PC-9 (cell line): ENCODE data around the gene EID1. TPM values are rescaled to one million over a fixed set of nuclear protein-coding genes. Genes with fewer than 3 reads are reported as not detected.

Experiments
- BruUV-seq: library from RNA; stranded (reverse); fragments of 400-500 nt; replicated peaks from 2 replicates; lab custom pipeline; 2021; lab: Mats Ljungman, UMichigan
- CTCF ChIA-PET: fragments of 300-600 bp; sonication (Branson Sonifier 250); formaldehyde crosslinking; loops from one replicate; lab custom pipeline; 2022; ENCODE audit warnings: antibody characterized with exemption; lab: Charles Lee
- POLR2A ChIA-PET: fragments of 300-600 bp; sonication (Branson Sonifier 250); formaldehyde crosslinking; loops from one replicate; lab custom pipeline; 2022; ENCODE audit warnings: antibody characterized with exemption; ENCODE audit not compliant: unreplicated experiment; lab: Charles Lee
- DNase-seq, 2 experiments: peaks; one replicate each; pipeline versions ENCODE4 v3.0.0 to v3.0.0-alpha.2; 2015 to 2022; ENCODE audit warnings: mixed read lengths in 1 of 2
- H2AFZ ChIP-seq: fragments of 200-600 bp; sonication (generic); 2 replicates; pipeline ENCODE4 v1.8.1; 2017; ENCODE audit warnings: antibody characterized with exemption
- H3F3A ChIP-seq: fragments of 200-600 bp; sonication (generic); 2 replicates; pipeline ENCODE4 v1.8.1; 2017; ENCODE audit warnings: antibody characterized with exemption, mild to moderate bottlenecking, low read depth; ENCODE audit not compliant: insufficient read depth
- H3K27ac ChIP-seq: fragments of 200-600 bp; sonication (generic); 2 replicates; pipeline ENCODE4 v1.6.1; 2016; ENCODE audit warnings: mixed run types
- H3K27me3 ChIP-seq: fragments of 200-600 bp; sonication (generic); 2 replicates; pipeline ENCODE4 v1.6.1; 2016; ENCODE audit warnings: low read depth, mixed run types; ENCODE audit not compliant: insufficient read depth
- H3K36me3 ChIP-seq: fragments of 200-600 bp; sonication (generic); 2 replicates; pipeline ENCODE4 v1.6.1; 2016; ENCODE audit warnings: low read depth, mixed run types
- H3K4me1 ChIP-seq: fragments of 200-600 bp; sonication (generic); replicated peaks from 2 replicates; pipeline ENCODE4 v1.6.1; 2016; ENCODE audit warnings: mixed run types; ENCODE audit not compliant: insufficient read depth
- H3K4me2 ChIP-seq: fragments of 200-600 bp; sonication (generic); 2 replicates; pipeline ENCODE4 v1.6.1; 2017; ENCODE audit warnings: mixed run types
- H3K4me3 ChIP-seq: fragments of 200-600 bp; sonication (generic); 2 replicates; pipeline ENCODE4 v1.6.1; 2016; ENCODE audit warnings: mixed run types
- H3K79me2 ChIP-seq: fragments of 200-600 bp; sonication (generic); 2 replicates; pipeline ENCODE4 v1.6.1; 2017; ENCODE audit warnings: low read depth, mixed run types
- H3K9me2 ChIP-seq: fragments of 200-600 bp; sonication (generic); 2 replicates; pipeline ENCODE4 v1.8.1; 2017; ENCODE audit warnings: mild to moderate bottlenecking; ENCODE audit not compliant: insufficient read depth
- H3K9me3 ChIP-seq: fragments of 200-600 bp; sonication (generic); 2 replicates; pipeline ENCODE4 v1.8.1; 2016; ENCODE audit warnings: low read depth; ENCODE audit not compliant: insufficient read depth
- H4K20me1 ChIP-seq: fragments of 200-600 bp; sonication (generic); 2 replicates; pipeline ENCODE4 v1.8.1; 2017; ENCODE audit not compliant: insufficient read depth
- EZH2 ChIP-seq: fragments of 200-600 bp; sonication (generic); IDR thresholded peaks from 2 replicates; pipeline ENCODE4 v1.8.0; 2017; ENCODE audit warnings: antibody characterized with exemption, low read depth
- intact Hi-C: fragments of 100-400 bp; cut with micrococcal nuclease; formaldehyde crosslinking; loops from one replicate; pipeline ENCODE4 v1.10.0; 2022; ENCODE audit not compliant: unreplicated experiment
- total RNA-seq: library from RNA; stranded (reverse); gene quantifications from 2 replicates; pipeline ENCODE4 v1.2.3, GENCODE V29; 2021
- TF ChIP-seq, protein P1 (sequence below): fragments of 200-600 bp; sonication (generic); conservative IDR thresholded peaks from 2 replicates; pipeline ENCODE4 v1.6.1; 2017; ENCODE audit warnings: mixed run types, antibody characterized with exemption, mild to moderate bottlenecking, moderate library complexity

EID1 gene
- total RNA-seq, 1 experiment from 2014 or later: 73.9 TPM

DNA sequence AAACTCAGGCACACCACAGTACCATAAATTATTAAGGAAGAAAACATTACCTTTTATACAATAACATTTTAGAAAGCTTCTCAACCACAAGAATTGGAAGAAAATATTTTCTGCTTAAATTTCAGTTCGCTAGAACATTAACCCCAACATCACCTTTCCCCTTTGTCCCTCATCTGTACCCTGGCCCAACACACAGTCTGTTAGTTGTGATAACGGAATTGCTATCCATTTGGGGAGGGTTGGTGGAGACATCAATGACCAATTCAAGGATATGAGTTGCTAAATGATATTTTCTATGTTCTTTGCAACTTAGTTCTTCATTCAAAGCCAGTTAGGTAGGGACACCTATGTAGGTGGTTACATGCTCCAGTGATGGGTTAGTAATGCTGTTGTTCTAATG lies 5.8 kb downstream of the EID1 start:
- CTCF ChIA-PET: no interaction called here
- Histone ChIP-seq H3K27ac (no peak overlapping the region), H3K79me2 (peaks cover 11% of the 10 kb centered on the region), H3K36me3 (no peaks in the 10 kb centered on the region), H3K27me3 (no peaks in the 10 kb centered on the region), H3K4me2 (no peak overlapping the region), H3F3A (no peaks in the 10 kb centered on the region), H4K20me1 (no peaks in the 10 kb centered on the region), H3K4me1 (peaks cover 15% of the 10 kb centered on the region), H3K9me2 (no peaks in the 10 kb centered on the region), H3K4me3 (no peak overlapping the region), H3K9me3 (no peaks in the 10 kb centered on the region), H2AFZ (no peak overlapping the region)
- POLR2A ChIA-PET: no interaction called here
- no peak for DNase-seq
- no TSS peak for BruUV-seq
- intact Hi-C loops: loop anchor here (5.0 kb wide), 1 partner anchor 79 kb away; the partner anchor contains the start of gene SHC4
- no peak for TF ChIP-seq EZH2
- TF ChIP-seq, protein P1, sequence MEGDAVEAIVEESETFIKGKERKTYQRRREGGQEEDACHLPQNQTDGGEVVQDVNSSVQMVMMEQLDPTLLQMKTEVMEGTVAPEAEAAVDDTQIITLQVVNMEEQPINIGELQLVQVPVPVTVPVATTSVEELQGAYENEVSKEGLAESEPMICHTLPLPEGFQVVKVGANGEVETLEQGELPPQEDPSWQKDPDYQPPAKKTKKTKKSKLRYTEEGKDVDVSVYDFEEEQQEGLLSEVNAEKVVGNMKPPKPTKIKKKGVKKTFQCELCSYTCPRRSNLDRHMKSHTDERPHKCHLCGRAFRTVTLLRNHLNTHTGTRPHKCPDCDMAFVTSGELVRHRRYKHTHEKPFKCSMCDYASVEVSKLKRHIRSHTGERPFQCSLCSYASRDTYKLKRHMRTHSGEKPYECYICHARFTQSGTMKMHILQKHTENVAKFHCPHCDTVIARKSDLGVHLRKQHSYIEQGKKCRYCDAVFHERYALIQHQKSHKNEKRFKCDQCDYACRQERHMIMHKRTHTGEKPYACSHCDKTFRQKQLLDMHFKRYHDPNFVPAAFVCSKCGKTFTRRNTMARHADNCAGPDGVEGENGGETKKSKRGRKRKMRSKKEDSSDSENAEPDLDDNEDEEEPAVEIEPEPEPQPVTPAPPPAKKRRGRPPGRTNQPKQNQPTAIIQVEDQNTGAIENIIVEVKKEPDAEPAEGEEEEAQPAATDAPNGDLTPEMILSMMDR: no peak

DNA sequence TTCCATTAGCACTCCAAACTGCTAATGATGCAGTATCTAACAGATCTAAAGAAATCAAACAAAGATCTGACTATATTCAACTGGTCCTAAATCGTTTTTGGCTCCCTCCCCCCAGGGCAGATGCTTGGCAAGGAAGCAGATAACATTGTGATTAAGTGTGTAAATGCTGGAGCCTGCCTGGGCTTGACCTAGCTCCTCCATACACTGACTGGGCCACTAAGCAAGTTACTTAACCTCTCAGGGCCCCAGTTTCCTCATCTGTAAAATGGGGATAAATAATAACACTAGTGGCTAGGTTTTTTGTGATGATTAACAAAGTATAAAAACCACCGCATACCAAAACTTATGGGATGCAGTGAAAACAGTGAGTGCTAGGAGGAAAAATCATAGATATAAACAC lies 9.2 kb downstream of the EID1 start:
- no TSS peak for BruUV-seq
- no peak overlapping the region for H3K4me3 ChIP-seq
- H3K9me2 ChIP-seq: no peaks in the 10 kb centered on the region
- no peak for DNase-seq
- H2AFZ ChIP-seq: no peak overlapping the region
- CTCF ChIA-PET: no interaction called here
- no peaks in the 10 kb centered on the region for H3F3A ChIP-seq
- POLR2A ChIA-PET: no interaction called here
- H3K79me2 ChIP-seq: no peaks in the 10 kb centered on the region
- intact Hi-C loops: no loop called here
- no peak overlapping the region for H3K4me2 ChIP-seq
- H3K9me3 ChIP-seq: no peaks in the 10 kb centered on the region
- no peaks in the 10 kb centered on the region for H3K36me3 ChIP-seq
- no peaks in the 10 kb centered on the region for H4K20me1 ChIP-seq
- H3K27me3 ChIP-seq: no peaks in the 10 kb centered on the region
- no peaks in the 10 kb centered on the region for H3K4me1 ChIP-seq
- no peak for TF ChIP-seq EZH2
- TF ChIP-seq, protein P1: no peak
- no peak overlapping the region for H3K27ac ChIP-seq

DNA sequence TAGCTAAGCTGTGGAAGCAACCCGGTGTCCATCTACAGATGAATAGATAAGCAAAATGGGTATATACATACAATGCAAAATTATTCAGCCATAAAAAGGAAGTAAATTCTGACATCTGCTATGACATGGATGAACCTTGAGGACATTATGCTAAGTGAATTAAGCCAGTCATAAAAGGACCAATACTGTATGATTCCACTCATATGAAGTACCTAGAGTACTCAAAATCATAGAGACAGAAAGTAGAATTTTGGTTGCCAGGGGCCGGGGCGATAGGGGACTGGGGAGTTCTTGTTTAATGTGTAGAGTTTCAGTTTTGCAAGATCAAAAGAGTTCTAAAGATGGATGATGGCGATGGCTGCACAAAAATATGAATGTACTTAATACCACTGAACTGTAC lies 10.3 kb downstream of the EID1 start:
- Histone ChIP-seq H3F3A (no peaks in the 10 kb centered on the region), H3K9me2 (no peaks in the 10 kb centered on the region), H3K27ac (no peak overlapping the region), H3K36me3 (no peaks in the 10 kb centered on the region), H3K4me2 (no peak overlapping the region), H3K9me3 (no peaks in the 10 kb centered on the region), H3K4me3 (no peak overlapping the region), H3K4me1 (no peaks in the 10 kb centered on the region), H2AFZ (no peak overlapping the region), H4K20me1 (no peaks in the 10 kb centered on the region), H3K27me3 (no peaks in the 10 kb centered on the region), H3K79me2 (no peaks in the 10 kb centered on the region)
- no peak for DNase-seq
- intact Hi-C loops: no loop called here
- BruUV-seq: no TSS peak
- TF ChIP-seq, protein P1: no peak
- TF ChIP-seq EZH2: no peak
- ChIA-PET POLR2A (no interaction called here), CTCF (no interaction called here)
